ENCODE data around the gene TUSC2.

DNA sequence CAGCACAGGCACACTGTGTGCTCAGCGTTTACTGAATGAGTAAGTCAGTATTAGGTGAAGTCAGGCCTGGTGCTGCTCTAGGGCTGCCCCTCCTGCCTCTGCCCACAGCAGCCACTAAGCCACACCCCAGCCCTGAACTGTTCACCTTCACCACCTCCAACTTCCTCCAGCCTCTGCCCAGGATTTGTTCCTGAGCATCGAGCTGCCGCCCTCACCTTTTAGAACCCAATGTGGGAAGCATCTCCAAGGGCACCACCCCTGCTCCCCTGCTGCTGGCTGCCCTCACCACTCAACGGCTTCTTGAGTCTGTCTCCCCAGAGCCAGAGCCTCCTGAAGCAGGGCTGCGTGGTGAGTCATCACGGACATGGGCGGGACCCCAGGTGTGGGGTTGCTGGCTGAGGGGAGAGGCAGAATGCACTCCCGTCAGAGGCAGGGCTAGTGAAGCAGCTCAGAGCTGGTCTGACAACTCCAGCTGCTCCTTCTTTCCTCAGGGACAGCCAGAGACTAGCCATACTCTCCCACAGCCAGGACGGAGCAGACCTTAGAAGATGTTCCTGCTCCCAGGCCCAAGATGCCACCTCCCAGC lies 11.3 kb downstream of the TUSC2 start:
- TF ChIP-seq, protein P1, sequence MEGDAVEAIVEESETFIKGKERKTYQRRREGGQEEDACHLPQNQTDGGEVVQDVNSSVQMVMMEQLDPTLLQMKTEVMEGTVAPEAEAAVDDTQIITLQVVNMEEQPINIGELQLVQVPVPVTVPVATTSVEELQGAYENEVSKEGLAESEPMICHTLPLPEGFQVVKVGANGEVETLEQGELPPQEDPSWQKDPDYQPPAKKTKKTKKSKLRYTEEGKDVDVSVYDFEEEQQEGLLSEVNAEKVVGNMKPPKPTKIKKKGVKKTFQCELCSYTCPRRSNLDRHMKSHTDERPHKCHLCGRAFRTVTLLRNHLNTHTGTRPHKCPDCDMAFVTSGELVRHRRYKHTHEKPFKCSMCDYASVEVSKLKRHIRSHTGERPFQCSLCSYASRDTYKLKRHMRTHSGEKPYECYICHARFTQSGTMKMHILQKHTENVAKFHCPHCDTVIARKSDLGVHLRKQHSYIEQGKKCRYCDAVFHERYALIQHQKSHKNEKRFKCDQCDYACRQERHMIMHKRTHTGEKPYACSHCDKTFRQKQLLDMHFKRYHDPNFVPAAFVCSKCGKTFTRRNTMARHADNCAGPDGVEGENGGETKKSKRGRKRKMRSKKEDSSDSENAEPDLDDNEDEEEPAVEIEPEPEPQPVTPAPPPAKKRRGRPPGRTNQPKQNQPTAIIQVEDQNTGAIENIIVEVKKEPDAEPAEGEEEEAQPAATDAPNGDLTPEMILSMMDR (IDR thresholded peaks at IDR 0.05; ENCODE audit: insufficient read depth, low read depth, low read length): no peak
- no peak for TF ChIP-seq EZH2 (IDR thresholded peaks at IDR 0.05; ENCODE audit: insufficient read depth, low read length)
